IPS-18a (cell line): ENCODE data around the gene CTNNBL1.

Experiments used
- H3K27ac ChIP-seq: one replicate; pipeline ENCODE4 v1.5.1; 2013; ENCODE audit warnings: low read length
- H3K27me3 ChIP-seq: one replicate; pipeline ENCODE4 v1.6.1; 2013; ENCODE audit warnings: mild to moderate bottlenecking, low read length; ENCODE audit not compliant: control insufficient read depth, insufficient read depth
- H3K36me3 ChIP-seq: one replicate; pipeline ENCODE4 v1.6.1; 2013; ENCODE audit warnings: low read depth, low read length; ENCODE audit not compliant: control insufficient read depth
- H3K4me1 ChIP-seq: one replicate; pipeline ENCODE4 v1.6.1; 2013; ENCODE audit warnings: low read depth, low read length; ENCODE audit not compliant: control insufficient read depth
- H3K4me3 ChIP-seq: one replicate; pipeline ENCODE4 v1.5.1; 2013; ENCODE audit warnings: low read length
- H3K9ac ChIP-seq: one replicate; pipeline ENCODE4 v1.6.1; 2013; ENCODE audit warnings: mild to moderate bottlenecking, low read length, moderate library complexity
- H3K9me3 ChIP-seq: one replicate; pipeline ENCODE4 v1.6.1; 2013; ENCODE audit warnings: low read depth, low read length; ENCODE audit not compliant: control insufficient read depth

Gene CTNNBL1

DNA sequence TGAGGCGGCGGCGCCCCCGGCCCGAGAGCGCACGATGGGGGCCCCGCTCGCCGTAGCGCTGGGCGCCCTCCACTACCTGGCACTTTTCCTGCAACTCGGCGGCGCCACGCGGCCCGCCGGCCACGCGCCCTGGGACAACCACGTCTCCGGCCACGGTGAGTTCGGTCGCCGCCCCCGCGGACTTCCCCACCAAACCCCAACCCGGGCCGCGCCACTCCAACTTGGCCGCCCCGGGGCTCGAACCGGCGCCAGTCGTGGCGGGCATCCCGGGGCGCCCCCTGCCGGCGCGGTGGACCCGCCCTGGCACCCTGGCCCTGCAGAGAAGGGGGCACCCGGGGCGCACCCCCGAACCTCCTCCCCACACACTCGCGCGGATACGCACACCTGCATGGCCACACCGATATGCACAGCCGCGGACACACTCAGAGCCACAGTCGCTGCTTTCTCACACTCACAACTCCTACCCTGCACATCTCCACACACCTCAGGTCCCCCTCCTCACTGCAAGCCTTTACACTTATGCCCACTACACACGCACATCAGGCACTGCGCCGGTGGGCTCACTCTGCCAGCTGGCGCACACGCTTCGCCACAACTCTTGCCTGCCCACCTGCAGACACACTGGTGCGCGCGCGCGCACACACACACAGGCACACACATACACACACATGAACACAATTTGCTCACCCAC lies 209.6 kb downstream of the CTNNBL1 start:
- Histone ChIP-seq H3K9ac (no peak overlapping the region), H3K4me3 (peak overlapping the region; percentile 42), H3K27ac (no peak overlapping the region)

DNA sequence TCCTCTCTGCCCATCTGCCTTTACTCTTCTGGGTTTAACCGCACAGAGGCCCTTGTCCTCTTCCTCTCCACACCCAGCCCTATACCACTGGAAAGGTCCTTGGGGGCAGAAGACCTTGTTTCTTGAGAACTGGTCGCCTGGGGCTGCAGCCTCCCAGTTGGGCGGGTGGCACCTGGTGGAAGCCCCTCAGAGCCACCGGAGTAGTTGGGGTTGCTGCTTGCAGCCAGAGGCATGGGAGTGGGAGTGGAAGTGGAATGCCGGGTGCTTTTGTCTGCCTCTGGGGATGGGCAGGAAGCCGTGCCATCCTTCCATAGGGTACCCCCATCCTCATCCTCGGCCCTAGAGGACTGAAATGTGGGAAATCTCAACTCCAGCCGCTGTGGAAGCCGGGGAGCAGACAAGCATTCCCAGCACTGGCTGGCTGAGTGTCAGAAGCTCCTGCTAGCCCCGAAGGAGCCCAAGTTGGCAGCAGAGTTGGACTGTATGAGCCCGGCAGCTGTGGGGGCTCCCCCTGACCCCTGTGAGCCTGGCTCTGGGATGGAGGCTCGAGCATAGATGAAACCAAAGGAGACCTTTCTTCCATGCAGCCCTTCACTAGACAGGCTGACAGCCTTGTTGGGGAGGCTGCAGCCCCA lies 210.3 kb downstream of the CTNNBL1 start:
- H3K9ac ChIP-seq, result no peak overlapping the region
- peaks cover 4% of the 10 kb centered on the region for H3K27me3 ChIP-seq
- no peaks in the 10 kb centered on the region for H3K36me3 ChIP-seq
- H3K4me3 ChIP-seq, result no peak overlapping the region
- no peaks in the 10 kb centered on the region for H3K9me3 ChIP-seq
- H3K27ac ChIP-seq, result no peak overlapping the region
- H3K4me1 ChIP-seq, result peaks cover 19% of the 10 kb centered on the region

More for the DNA sequence above, 209.6 kb downstream of the CTNNBL1 start:
- Histone ChIP-seq H3K36me3 (no peaks in the 10 kb centered on the region), H3K4me1 (peaks cover 19% of the 10 kb centered on the region), H3K9me3 (no peaks in the 10 kb centered on the region), H3K27me3 (peaks cover 4% of the 10 kb centered on the region)

DNA sequence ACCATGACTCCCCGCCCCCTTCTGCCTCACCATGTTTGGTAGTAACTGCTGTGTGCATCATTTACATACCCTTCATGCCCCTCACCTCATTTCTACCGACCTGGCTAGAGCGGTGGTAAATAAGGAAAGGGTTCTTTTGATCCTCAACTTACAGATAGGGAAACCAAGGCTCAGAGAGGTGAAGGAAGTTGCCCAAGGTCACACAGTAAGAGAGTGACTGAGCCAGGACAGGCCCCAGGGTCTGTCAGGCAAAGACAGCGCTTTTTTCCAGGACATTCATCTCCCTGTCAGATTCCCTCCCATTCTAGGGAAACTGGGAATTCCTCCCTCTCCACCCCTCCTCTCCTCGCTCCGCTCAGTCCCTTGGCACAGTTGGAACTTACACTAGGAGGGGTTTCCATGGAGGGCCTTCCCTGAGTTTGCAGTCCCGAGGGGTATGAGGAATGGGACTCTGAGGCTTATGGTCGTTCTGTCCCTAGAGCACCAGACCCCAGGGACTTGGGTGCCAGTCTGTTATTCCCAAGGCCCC lies 211.1 kb downstream of the CTNNBL1 start:
- Histone ChIP-seq H3K4me3 (no peak overlapping the region), H3K9me3 (no peaks in the 10 kb centered on the region), H3K27ac (no peak overlapping the region), H3K27me3 (peaks cover 4% of the 10 kb centered on the region), H3K9ac (no peak overlapping the region), H3K36me3 (no peaks in the 10 kb centered on the region), H3K4me1 (peaks cover 19% of the 10 kb centered on the region)

DNA sequence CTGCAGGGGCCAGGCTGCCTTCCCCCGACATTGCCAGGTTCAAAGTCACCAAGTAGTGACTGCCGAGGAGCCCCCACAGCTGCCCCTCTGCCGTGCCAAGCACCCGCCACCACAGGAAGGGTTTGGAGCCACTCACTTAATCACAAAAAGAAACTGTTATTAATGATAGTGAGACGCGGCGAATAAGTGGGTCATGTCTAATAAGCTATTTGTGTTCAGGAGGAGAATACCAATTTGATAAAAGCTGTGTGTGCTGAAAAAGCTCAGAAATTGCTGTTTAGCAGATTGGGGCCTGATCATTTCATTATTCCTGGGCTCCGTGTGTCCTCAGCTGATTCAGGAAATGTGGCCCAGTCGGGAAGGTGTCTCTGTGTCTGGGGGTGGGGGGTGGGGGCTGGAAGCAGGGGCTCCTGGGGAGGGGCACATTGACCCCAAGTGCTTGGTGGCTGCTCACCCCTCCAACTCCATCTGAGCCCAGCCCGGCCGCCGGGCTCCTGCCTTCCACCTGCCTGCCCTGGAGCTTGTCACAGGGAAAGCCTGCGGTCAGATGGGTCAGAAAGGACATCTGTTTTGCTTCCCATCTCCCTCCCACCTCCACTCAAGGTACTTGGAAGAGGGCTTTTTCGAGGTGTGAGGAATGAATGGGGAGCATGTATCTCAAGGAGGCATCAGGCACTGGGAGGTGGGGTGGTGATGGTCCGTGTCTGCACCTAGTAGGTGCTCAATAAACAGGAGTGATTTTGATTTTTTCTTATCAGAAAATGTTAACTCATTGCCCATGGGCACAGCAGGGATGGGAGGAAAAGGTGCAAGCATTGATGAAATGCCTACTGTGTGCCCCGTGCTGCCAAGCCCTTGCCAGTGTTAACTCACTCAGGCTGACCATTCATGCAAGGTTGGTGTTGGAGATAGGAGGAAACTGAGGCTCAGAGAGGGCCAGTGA lies 212.1 kb downstream of the CTNNBL1 start:
- peaks cover 19% of the 10 kb centered on the region for H3K4me1 ChIP-seq
- no peak overlapping the region for H3K27ac ChIP-seq
- peaks cover 4% of the 10 kb centered on the region for H3K27me3 ChIP-seq
- H3K9me3 ChIP-seq, result no peaks in the 10 kb centered on the region
- no peak overlapping the region for H3K9ac ChIP-seq
- H3K4me3 ChIP-seq, result no peak overlapping the region
- H3K36me3 ChIP-seq, result no peaks in the 10 kb centered on the region

DNA sequence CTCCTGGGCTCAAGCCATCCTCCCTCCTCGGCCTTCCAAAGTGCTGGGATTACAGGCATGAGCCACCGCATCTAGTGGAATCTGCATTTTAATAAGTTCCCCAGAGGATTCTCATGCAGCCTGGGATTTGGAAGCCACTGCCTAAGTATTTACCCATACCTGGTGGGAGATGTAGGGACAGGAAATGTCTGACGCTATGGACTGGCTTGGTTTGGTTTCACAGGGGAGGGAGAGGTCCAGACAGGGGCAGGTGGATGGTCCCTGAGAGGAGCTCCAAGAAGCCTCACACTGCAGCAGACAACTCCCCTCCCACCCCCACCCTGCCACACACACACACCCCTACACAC lies 213.5 kb downstream of the CTNNBL1 start:
- no peak overlapping the region for H3K9ac ChIP-seq
- H3K4me1 ChIP-seq, result peaks cover 28% of the 10 kb centered on the region
- H3K36me3 ChIP-seq, result no peaks in the 10 kb centered on the region
- no peak overlapping the region for H3K4me3 ChIP-seq
- no peaks in the 10 kb centered on the region for H3K9me3 ChIP-seq
- no peak overlapping the region for H3K27ac ChIP-seq
- H3K27me3 ChIP-seq, result peaks cover 4% of the 10 kb centered on the region

DNA sequence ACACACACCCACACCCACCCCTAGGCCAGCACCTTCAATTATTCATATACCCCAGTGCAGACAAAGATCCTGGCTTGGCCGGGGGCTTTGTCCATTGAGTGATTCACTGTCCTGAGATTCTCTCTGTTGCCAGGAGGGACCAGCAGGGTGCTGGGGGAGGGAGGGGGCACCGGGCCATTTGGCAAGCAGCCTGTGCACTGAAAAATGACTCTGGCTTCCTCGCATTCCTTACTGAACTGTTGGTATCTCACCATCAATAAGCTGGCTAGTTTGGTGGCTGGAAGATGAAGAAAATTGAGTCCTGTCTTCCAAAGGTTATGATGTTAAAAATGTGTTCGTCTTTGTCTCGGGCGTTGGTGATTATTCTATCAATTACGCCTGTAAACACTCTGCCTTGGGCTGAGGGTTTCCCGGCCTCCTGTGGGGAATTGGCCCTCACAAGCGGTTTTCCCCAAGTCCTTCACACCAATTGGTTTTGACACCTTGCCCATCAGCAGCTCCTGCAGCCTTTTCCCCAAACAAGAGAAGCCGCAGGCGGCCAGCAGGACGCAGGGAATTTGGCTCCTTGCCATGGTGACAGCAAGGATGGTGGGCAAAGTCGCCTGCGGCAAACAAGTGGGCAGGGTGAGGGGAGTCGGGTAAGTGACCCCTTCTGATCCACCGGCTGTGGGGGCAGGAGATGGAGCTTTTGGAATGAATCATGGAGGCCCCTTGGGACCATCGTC lies 214.0 kb downstream of the CTNNBL1 start:
- Histone ChIP-seq H3K9me3 (no peaks in the 10 kb centered on the region), H3K36me3 (no peaks in the 10 kb centered on the region), H3K27me3 (peaks cover 8% of the 10 kb centered on the region), H3K4me3 (no peak overlapping the region), H3K27ac (no peak overlapping the region), H3K4me1 (peaks cover 29% of the 10 kb centered on the region), H3K9ac (no peak overlapping the region)

DNA sequence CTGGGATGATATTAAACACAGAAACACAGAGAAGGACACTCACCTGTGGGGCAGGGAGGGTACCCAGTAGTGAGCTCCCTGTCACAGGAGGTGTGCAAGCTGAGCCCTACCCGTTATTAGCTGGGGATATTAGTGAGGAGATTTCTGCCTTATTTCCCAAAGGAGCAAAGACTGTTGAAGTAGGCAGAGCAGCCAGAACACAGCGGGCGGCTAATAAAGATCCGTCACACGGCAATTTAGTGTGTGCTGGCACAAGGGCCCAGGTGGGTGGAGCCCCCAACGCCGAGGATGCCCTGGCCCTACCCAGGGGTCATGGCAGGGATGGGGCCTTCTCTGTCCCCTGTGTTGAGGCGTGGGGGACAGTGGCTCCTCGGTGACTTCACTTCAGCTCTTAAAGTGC lies 217.4 kb downstream of the CTNNBL1 start:
- Histone ChIP-seq H3K9me3 (no peaks in the 10 kb centered on the region), H3K4me1 (peaks cover 39% of the 10 kb centered on the region), H3K36me3 (no peaks in the 10 kb centered on the region), H3K27ac (no peak overlapping the region), H3K4me3 (no peak overlapping the region), H3K27me3 (peaks cover 16% of the 10 kb centered on the region), H3K9ac (no peak overlapping the region)

DNA sequence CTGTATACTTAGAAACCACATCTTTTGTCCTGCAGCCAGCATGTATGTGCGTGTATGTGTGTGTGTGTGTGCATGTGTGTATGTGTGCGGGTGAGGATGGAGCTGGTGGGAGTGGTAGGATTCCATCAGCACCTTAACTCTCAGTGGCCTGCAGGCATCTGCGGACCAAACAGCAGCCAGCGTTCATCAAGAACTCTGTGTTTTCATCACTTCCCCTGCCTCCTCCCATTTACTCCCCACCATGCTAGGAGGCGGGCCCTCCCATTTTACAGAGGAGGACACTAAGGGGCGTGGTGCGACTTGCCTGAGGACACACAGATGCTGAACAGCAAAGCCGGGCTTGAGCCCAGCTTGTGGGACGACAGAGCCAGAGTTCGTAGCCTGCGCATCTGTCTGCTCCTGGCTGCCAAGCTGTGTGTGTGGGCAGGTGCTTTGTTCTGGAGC lies 218.0 kb downstream of the CTNNBL1 start:
- Histone ChIP-seq H3K4me3 (no peak overlapping the region), H3K9ac (no peak overlapping the region), H3K36me3 (no peaks in the 10 kb centered on the region), H3K27ac (no peak overlapping the region), H3K27me3 (peaks cover 22% of the 10 kb centered on the region), H3K9me3 (no peaks in the 10 kb centered on the region), H3K4me1 (peaks cover 37% of the 10 kb centered on the region)

DNA sequence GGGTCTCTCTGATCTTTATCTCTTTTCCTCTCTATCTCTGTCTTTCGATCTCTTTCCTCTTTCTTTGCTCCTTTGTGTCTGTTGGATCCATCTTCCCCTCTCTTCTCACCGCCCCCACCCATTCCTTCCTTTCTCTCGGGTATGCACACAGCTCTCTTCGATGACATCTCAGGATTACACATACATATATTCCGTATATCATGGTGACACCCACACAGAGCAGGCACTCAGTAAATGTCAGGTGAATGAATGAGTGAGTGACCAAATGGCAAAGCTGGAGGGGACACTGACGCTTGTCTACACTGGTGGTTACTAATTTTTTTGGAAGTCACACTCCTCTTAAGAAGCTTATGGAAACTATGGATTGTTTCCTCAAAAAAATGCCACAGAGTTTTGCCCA lies 219.0 kb downstream of the CTNNBL1 start:
- Histone ChIP-seq H3K27ac (no peak overlapping the region), H3K27me3 (peaks cover 27% of the 10 kb centered on the region)

DNA sequence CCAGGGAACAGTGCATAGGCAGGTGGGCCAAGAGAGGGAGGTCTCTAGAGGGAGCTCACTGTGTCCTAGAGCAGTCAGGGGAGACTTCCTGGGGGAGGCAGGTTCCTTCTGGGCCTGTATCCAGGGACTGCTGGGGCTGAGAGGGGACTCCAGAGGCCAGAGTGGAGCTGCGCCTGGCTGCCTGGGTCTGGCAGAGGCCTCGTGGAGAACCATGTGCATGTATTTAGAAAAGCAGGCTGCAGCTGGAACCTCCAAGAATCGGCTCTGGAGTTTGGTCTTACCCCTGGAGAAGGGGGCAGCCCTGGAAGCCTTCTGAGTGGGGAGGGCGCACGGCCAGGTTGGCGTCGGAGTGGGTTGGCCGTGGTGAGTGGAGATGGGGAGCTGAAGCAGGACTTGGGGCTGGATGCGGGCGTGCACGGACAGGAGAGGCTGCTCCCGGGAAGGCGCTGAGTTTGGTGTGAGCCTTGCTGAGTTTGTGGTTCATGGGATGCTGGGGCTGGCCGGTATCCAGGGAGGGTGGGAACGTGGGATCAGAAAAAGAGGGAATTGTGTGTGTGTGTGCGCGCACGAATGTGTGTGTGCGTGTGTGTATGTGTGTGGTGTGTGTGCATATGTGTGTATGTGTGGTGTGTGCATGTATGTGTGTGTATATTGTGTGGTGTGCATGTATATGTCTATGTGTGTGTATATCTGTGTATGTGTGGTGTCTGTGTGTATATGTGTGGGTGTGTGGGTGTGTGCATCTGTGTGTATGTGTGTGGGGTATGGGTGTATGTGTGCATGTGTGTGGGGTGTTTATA lies 219.9 kb downstream of the CTNNBL1 start:
- H3K27me3 ChIP-seq, result peaks cover 28% of the 10 kb centered on the region
- no peak overlapping the region for H3K9ac ChIP-seq
- H3K4me1 ChIP-seq, result peaks cover 32% of the 10 kb centered on the region
- H3K4me3 ChIP-seq, result no peak overlapping the region
- H3K27ac ChIP-seq, result no peak overlapping the region
- no peaks in the 10 kb centered on the region for H3K36me3 ChIP-seq
- no peaks in the 10 kb centered on the region for H3K9me3 ChIP-seq

More for the DNA sequence above, 219.0 kb downstream of the CTNNBL1 start:
- no peak overlapping the region for H3K9ac ChIP-seq
- peaks cover 33% of the 10 kb centered on the region for H3K4me1 ChIP-seq
- H3K9me3 ChIP-seq, result no peaks in the 10 kb centered on the region
- H3K4me3 ChIP-seq, result no peak overlapping the region
- H3K36me3 ChIP-seq, result no peaks in the 10 kb centered on the region
